GM18907 (cell line): ENCODE measurements around the gene SCAP.

Experiments
- ATAC-seq: cut with Tn5 transposase; IDR thresholded peaks from one replicate; pipeline ENCODE4 v1.9.1; 2021; ENCODE audit warnings: mild to moderate bottlenecking, moderate library complexity; ENCODE audit not compliant: unreplicated experiment

SCAP gene

GRCh38 chr3:47416041-47416440, 59.7 kb downstream of the SCAP start:
- ATAC-seq: no peak

- ATAC-seq: no peak
These were observed 60.8 kb downstream of the SCAP start for GRCh38 chr3:47414666-47415587.

- no peak for ATAC-seq
These were observed 61.6 kb downstream of the SCAP start for GRCh38 chr3:47414161-47414564.

GRCh38 chr3:47413751-47414150, 62.0 kb downstream of the SCAP start:
- ATAC-seq: no peak

GRCh38 chr3:47412842-47413520, 62.8 kb downstream of the SCAP start:
- ATAC-seq: no peak

GRCh38 chr3:47412453-47412756, 63.3 kb downstream of the SCAP start:
- ATAC-seq: no peak

GRCh38 chr3:47411696-47412452, 63.9 kb downstream of the SCAP start:
- no peak for ATAC-seq

GRCh38 chr3:47410801-47411646, 64.7 kb downstream of the SCAP start:
- no peak for ATAC-seq

- no peak for ATAC-seq
These were observed 65.4 kb downstream of the SCAP start for GRCh38 chr3:47410417-47410720.

- ATAC-seq: no peak
These were observed 65.9 kb downstream of the SCAP start for GRCh38 chr3:47409688-47410416.

GRCh38 chr3:47409284-47409683, 66.5 kb downstream of the SCAP start:
- ATAC-seq: no peak

GRCh38 chr3:47408839-47409229, 66.9 kb downstream of the SCAP start:
- ATAC-seq: no peak

- no peak for ATAC-seq
These were observed 67.6 kb downstream of the SCAP start for GRCh38 chr3:47407896-47408838.

- no peak for ATAC-seq
These were observed 68.5 kb downstream of the SCAP start for GRCh38 chr3:47407237-47407636.

- no peak for ATAC-seq
These were observed 69.0 kb downstream of the SCAP start for GRCh38 chr3:47406762-47407149.

- ATAC-seq: no peak
These were observed 69.7 kb downstream of the SCAP start for GRCh38 chr3:47405820-47406761.

- no peak for ATAC-seq
These were observed 70.6 kb downstream of the SCAP start for GRCh38 chr3:47404955-47405790.
